OCI-LY3 (cell line): Measurements from ENCODE around the gene GAL3ST1.

ENCODE experiments used
- H2AFZ ChIP-seq: fragments of 200-600, 300-600 bp; shearing (Covaris generic); 2 replicates; pipeline ENCODE4 v1.6.0; 2014; ENCODE audit warnings: antibody characterized with exemption, low read depth, low read length
- H3K27ac ChIP-seq: fragments of 200-600, 300-600 bp; sonication (generic); 2 replicates; pipeline ENCODE4 v1.5.1; 2014; ENCODE audit warnings: mild to moderate bottlenecking, low read length, moderate library complexity, mixed read lengths
- H3K27me3 ChIP-seq: fragments of 200-600, 300-600 bp; sonication (generic); 2 replicates; pipeline ENCODE4 v1.6.1; 2014; ENCODE audit warnings: low read depth, low read length, mixed read lengths
- H3K36me3 ChIP-seq: fragments of 200-600, 300-600 bp; sonication (generic); replicated peaks from 2 replicates; pipeline ENCODE3; 2014; ENCODE audit warnings: low read depth, low read length, mixed read lengths
- H3K4me1 ChIP-seq: fragments of 300-600, 200-600 bp; sonication (generic); 2 replicates; pipeline ENCODE4 v1.6.1; 2014; ENCODE audit warnings: low read length, mixed read lengths
- H3K4me2 ChIP-seq: fragments of 200-600, 300-600 bp; sonication (generic); 2 replicates; pipeline ENCODE4 v1.6.1; 2014; ENCODE audit warnings: low read length, mixed read lengths
- H3K4me3 ChIP-seq: fragments of 300-600, 200-600 bp; sonication (generic); 2 replicates; pipeline ENCODE4 v1.5.1; 2014; ENCODE audit warnings: antibody characterized with exemption, mild to moderate bottlenecking, low read length, moderate library complexity
- H3K79me2 ChIP-seq: fragments of 300-600, 200-600 bp; shearing (Covaris generic); 2 replicates; pipeline ENCODE4 v1.6.1; 2014; ENCODE audit warnings: mild to moderate bottlenecking, low read length, mixed read lengths
- H3K9ac ChIP-seq: fragments of 300-600, 200-600 bp; shearing (Covaris generic); 2 replicates; pipeline ENCODE4 v1.6.0; 2014; ENCODE audit warnings: mild to moderate bottlenecking, low read length, moderate library complexity
- H3K9me3 ChIP-seq: fragments of 200-600, 300-600 bp; shearing (Covaris generic); 2 replicates; pipeline ENCODE4 v1.6.1; 2014; ENCODE audit warnings: low read length, mixed read lengths; ENCODE audit not compliant: insufficient read depth
- H4K20me1 ChIP-seq: fragments of 200-600, 300-600 bp; sonication (generic); 2 replicates; pipeline ENCODE4 v1.6.1; 2016; ENCODE audit warnings: low read length, mixed read lengths; ENCODE audit not compliant: insufficient read depth
- CTCF ChIP-seq: fragments of 200-600, 300-600 bp; sonication (generic); IDR thresholded peaks from 2 replicates; pipeline ENCODE4 v1.5.1; 2014; ENCODE audit warnings: antibody characterized with exemption, low read length, low read depth
- EZH2phosphoT487 ChIP-seq: fragments of 200-600 bp; shearing (Covaris generic); IDR thresholded peaks from 2 replicates; pipeline ENCODE4 v1.6.1; 2018; ENCODE audit warnings: antibody characterized with exemption, mixed run types, low read depth

GAL3ST1 gene

DNA sequence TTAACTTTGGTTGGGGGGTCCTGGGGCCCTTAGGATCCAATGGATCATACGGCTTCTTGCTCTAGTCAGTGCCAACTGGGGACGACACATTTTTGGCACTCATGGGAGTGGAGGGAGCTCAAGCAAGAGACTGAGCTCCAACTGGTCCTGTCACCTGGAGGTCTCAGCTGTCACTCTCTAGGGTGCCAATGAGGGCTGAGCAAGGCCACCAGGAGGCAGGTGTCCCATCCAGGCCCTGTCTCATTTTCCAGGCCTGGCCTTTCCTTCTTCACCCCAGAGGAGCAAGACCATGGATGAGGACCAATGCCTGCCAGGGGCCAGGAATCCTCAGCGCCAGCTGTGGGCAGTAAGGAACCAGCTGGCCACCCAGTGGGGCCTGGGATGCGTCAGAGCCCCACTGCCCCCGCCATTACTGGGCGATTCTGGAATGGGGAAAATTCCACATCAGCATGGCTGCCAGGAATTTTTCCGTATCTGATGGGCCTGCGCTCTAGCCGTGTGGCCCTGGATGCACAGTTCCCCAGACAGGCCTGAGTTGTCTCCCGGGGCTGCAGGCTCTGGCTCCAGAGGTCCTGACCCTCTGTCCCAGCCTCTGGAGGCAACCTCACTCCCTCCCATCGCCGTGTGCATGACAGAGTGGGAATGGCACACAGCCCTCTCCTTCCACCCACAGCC lies 669 bp upstream of the GAL3ST1 start:
- H3K79me2 ChIP-seq, result no peaks in the 10 kb centered on the region
- no peak overlapping the region for H2AFZ ChIP-seq
- no peaks in the 10 kb centered on the region for H3K9me3 ChIP-seq
- H4K20me1 ChIP-seq, result 0 out of 2 replicates have a peak, but pooled peaks cover 8% of the 10 kb centered on the region
- peaks cover 37% of the 10 kb centered on the region for H3K36me3 ChIP-seq
- no peak overlapping the region for H3K4me2 ChIP-seq
- no peaks in the 10 kb centered on the region for H3K27me3 ChIP-seq
- H3K4me3 ChIP-seq, result no peak overlapping the region
- no peak overlapping the region for H3K9ac ChIP-seq
- H3K4me1 ChIP-seq, result no peaks in the 10 kb centered on the region
- TF ChIP-seq EZH2phosphoT487 (no peak), CTCF (no peak)
- H3K27ac ChIP-seq, result no peak overlapping the region

- Histone ChIP-seq H3K4me2 (no peak overlapping the region), H3K27me3 (0 out of 2 replicates have a peak, but pooled peaks cover 3% of the 10 kb centered on the region), H3K79me2 (no peaks in the 10 kb centered on the region), H3K27ac (no peak overlapping the region), H3K9ac (no peak overlapping the region), H3K36me3 (peaks cover 22% of the 10 kb centered on the region), H2AFZ (no peak overlapping the region), H3K9me3 (no peaks in the 10 kb centered on the region), H4K20me1 (0 out of 2 replicates have a peak, but pooled peaks cover 8% of the 10 kb centered on the region), H3K4me1 (no peaks in the 10 kb centered on the region), H3K4me3 (no peak overlapping the region)
- no peak for TF ChIP-seq EZH2phosphoT487
These were observed 821 bp downstream of the GAL3ST1 start for GRCh38 chr22:30573594-30574094.

GRCh38 chr22:30572840-30573593 lies 1.4 kb downstream of the GAL3ST1 start:
- H3K4me1 ChIP-seq, result no peaks in the 10 kb centered on the region
- no peaks in the 10 kb centered on the region for H3K9me3 ChIP-seq
- H3K4me3 ChIP-seq, result no peak overlapping the region
- TF ChIP-seq EZH2phosphoT487 (no peak), CTCF (no peak)
- no peak overlapping the region for H3K4me2 ChIP-seq
- H3K27ac ChIP-seq, result no peak overlapping the region
- H4K20me1 ChIP-seq, result 0 out of 2 replicates have a peak, but pooled peaks cover 8% of the 10 kb centered on the region
- H3K36me3 ChIP-seq, result peaks cover 15% of the 10 kb centered on the region
- no peak overlapping the region for H2AFZ ChIP-seq
- no peak overlapping the region for H3K9ac ChIP-seq
- 0 out of 2 replicates have a peak, but pooled peaks cover 3% of the 10 kb centered on the region for H3K27me3 ChIP-seq
- H3K79me2 ChIP-seq, result no peaks in the 10 kb centered on the region

GRCh38 chr22:30572210-30572609 lies 2.3 kb downstream of the GAL3ST1 start:
- no peak overlapping the region for H3K4me3 ChIP-seq
- no peaks in the 10 kb centered on the region for H3K4me1 ChIP-seq
- no peak overlapping the region for H2AFZ ChIP-seq
- no peak overlapping the region for H3K4me2 ChIP-seq
- 0 out of 2 replicates have a peak, but pooled peaks cover 8% of the 10 kb centered on the region for H4K20me1 ChIP-seq
- H3K9me3 ChIP-seq, result no peaks in the 10 kb centered on the region
- peaks cover 15% of the 10 kb centered on the region for H3K36me3 ChIP-seq
- TF ChIP-seq EZH2phosphoT487 (no peak), CTCF (no peak)
- H3K27ac ChIP-seq, result no peak overlapping the region
- H3K79me2 ChIP-seq, result no peaks in the 10 kb centered on the region
- 0 out of 2 replicates have a peak, but pooled peaks cover 3% of the 10 kb centered on the region for H3K27me3 ChIP-seq
- no peak overlapping the region for H3K9ac ChIP-seq
